ENCODE measurements around the gene NPC1L1. TPM values are rescaled to one million over a fixed set of nuclear protein-coding genes. Genes with fewer than 3 reads are reported as not detected.

Gene NPC1L1
- total and polyA plus RNA-seq, 2 of the 4 experiments (the other 2 are of a cell fraction): 0.07 TPM; not detected in 1

DNA sequence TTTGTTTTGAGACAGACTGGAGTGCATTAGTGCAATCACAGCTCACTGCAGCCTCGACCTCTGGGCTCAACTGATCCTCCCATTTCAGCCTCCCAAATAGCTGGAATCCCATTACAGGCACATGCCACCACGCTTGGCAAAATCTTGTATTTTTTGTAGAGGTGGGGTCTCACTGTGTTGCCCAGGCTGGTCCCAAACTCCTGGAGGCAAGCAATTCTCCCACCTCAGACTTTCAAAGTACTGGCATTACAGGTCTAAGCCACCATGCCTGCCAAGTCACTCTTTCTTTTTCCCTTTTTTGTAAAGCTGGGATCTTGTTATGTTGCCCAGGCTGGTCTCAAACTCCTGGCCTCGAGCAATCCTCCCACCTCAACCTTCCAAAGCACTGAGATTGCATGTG is 8.3 kb upstream of the NPC1L1 start:
- Histone ChIP-seq H2BK20ac (ENCODE audit: low read depth, low read length) (no peak overlapping the region), H3K36me3 (ENCODE audit: control insufficient read depth, insufficient read depth, low read length) (no peaks in the 10 kb centered on the region), H4K20me1 (ENCODE audit: insufficient read depth, low read length) (no peaks in the 10 kb centered on the region), H3K27me3 (ENCODE audit: control insufficient read depth, insufficient read depth, low read length) (peaks cover 16% of the 10 kb centered on the region), H3K9me1 (ENCODE audit: insufficient read depth, low read length) (no peaks in the 10 kb centered on the region), H3K4me3 (ENCODE audit: insufficient read depth, low read depth, low read length) (no peak overlapping the region), H3K79me1 (ENCODE audit: low read depth in 1 of 2, low read length in 2 of 2) (no peaks in the 10 kb centered on the region), H2BK5ac (ENCODE audit: low read depth, low read length, poor library complexity, severe bottlenecking) (no peak overlapping the region), H2AK5ac (ENCODE audit: low read depth, low read length) (no peak overlapping the region), H3K18ac (ENCODE audit: low read depth, low read length) (no peak overlapping the region), H2BK15ac (ENCODE audit: low read depth, low read length) (no peak overlapping the region), H4K91ac (ENCODE audit: insufficient read depth, low read depth, low read length) (no peak overlapping the region), H3K4me2 (ENCODE audit: low read depth, low read length) (no peak overlapping the region), H3K14ac (replicated peaks; ENCODE audit: low read depth, low read length) (no peak overlapping the region), H3K27ac (ENCODE audit: insufficient read depth, low read length) (no peak overlapping the region), H3K9ac (ENCODE audit: low read depth, low read length) (no peak overlapping the region), H3K4ac (ENCODE audit: low read depth, low read length) (no peak overlapping the region), H3K4me1 (ENCODE audit: control insufficient read depth, insufficient read depth, low read length) (no peaks in the 10 kb centered on the region), H3K23ac (ENCODE audit: low read depth, low read length) (no peak overlapping the region), H2AK9ac (replicated peaks; ENCODE audit: low read depth, low read length, poor library complexity) (no peak overlapping the region), H2AFZ (replicated peaks; ENCODE audit: low read length, poor library complexity) (no peak overlapping the region), H2BK120ac (ENCODE audit: low read depth, low read length) (no peak overlapping the region), H3K56ac (ENCODE audit: extremely low read depth, insufficient read depth, low read length) (no peak overlapping the region), H3K9me3 (ENCODE audit: control insufficient read depth, insufficient read depth, low read length) (peaks cover 3% of the 10 kb centered on the region), H4K5ac (ENCODE audit: low read depth, low read length) (no peak overlapping the region), H4K8ac (ENCODE audit: low read depth in 2 of 2, low read length in 2 of 2) (no peak overlapping the region)
- no TSS peak for BruUV-seq (replicated peaks)
- POLR2A ChIA-PET (ENCODE audit: unreplicated experiment): no interaction called here
- dilution Hi-C loops (cut with HindIII; ENCODE audit: low sequenced_read_pairs, unreplicated experiment) (no loop called here), in situ Hi-C loops (cut with MboI; ENCODE audit: low sequenced_read_pairs) (no loop called here), intact Hi-C loops (cut with micrococcal nuclease) (no loop called here)
- CTCF ChIA-PET: interaction anchor here (1.2 to 2.0 kb wide), 2 partner anchors 15 to 16 kb away, joined by 3 to 4 read pairs; no protein-coding TSS in a partner anchor
- ATAC-seq (ENCODE audit: low read depth) (no peak), DNase-seq (no peak)
- WGBS, 2 experiments (ENCODE audit: extremely low coverage in 2 of 2, insufficient read length in 1 of 2): no CpG with 5 or more reads among the region's 3 CpGs
- TF ChIP-seq MXI1 (IDR thresholded peaks at IDR 0.05; ENCODE audit: borderline replicate concordance, low read depth, low read length) (no peak), CEBPB (IDR thresholded peaks at IDR 0.05; ENCODE audit: low read depth, low read length) (no peak), RAD21 (IDR thresholded peaks at IDR 0.05; ENCODE audit: low read length) (no peak), CHD1 (IDR thresholded peaks at IDR 0.05; ENCODE audit: low read depth, low read length) (no peak), SMC3 (IDR thresholded peaks at IDR 0.05; ENCODE audit: low read depth, low read length) (no peak), RFX5 (IDR thresholded peaks at IDR 0.05; ENCODE audit: low read depth, low read length) (no peak), NFE2L2 (IDR thresholded peaks at IDR 0.05; ENCODE audit: low read depth, low read length) (no peak), MAZ (IDR thresholded peaks at IDR 0.05; ENCODE audit: borderline replicate concordance, low read depth, low read length) (no peak), BHLHE40 (IDR thresholded peaks at IDR 0.05; ENCODE audit: low read depth, low read length) (no peak), POLR2A (IDR thresholded peaks at IDR 0.05; ENCODE audit: low read depth, low read length) (no peak), USF2 (IDR thresholded peaks at IDR 0.05; ENCODE audit: low read depth, low read length) (no peak), RCOR1 (IDR thresholded peaks at IDR 0.05; ENCODE audit: insufficient replicate concordance, low read length) (no peak), CTCF (conservative IDR thresholded peaks at IDR 0.05; ENCODE audit: low read depth, low read length) (no peak), MAFK (IDR thresholded peaks at IDR 0.05; ENCODE audit: low read depth, low read length) (no peak)
